C4-2B (cell line): Measurements from ENCODE around the gene UQCR10.

Experiments
- CTCF ChIP-seq: fragments of 450-650 bp; conservative IDR thresholded peaks from 2 replicates; pipeline ENCODE4 v1.5.1; 2017; ENCODE audit warnings: mild to moderate bottlenecking
- ZFX ChIP-seq: fragments of 450-650 bp; IDR thresholded peaks from 2 replicates; pipeline ENCODE4 v1.6.1; 2017

- TF ChIP-seq CTCF (peak; percentile 70; the same call in 1 of the 2 replicates), ZFX (no peak)
Measured at GRCh38 chr22:29772170-29772641, 5.0 kb downstream of the UQCR10 start.
